NOMO-1 treated with DMSO at 0.1 percent for 48 hours (cell line): ENCODE data around the gene POC5.
"Not testable (repeated sequence)": the region's sequence is repeated elsewhere in the genome, so short reads cannot be mapped to it uniquely, and the experiment has no call there.

Experiments used
- DNase-seq: peaks from one replicate; lab custom pipeline; 2025; ENCODE audit not compliant: unreplicated experiment; lab: John Stamatoyannopoulos, UW

The POC5 gene

DNA sequence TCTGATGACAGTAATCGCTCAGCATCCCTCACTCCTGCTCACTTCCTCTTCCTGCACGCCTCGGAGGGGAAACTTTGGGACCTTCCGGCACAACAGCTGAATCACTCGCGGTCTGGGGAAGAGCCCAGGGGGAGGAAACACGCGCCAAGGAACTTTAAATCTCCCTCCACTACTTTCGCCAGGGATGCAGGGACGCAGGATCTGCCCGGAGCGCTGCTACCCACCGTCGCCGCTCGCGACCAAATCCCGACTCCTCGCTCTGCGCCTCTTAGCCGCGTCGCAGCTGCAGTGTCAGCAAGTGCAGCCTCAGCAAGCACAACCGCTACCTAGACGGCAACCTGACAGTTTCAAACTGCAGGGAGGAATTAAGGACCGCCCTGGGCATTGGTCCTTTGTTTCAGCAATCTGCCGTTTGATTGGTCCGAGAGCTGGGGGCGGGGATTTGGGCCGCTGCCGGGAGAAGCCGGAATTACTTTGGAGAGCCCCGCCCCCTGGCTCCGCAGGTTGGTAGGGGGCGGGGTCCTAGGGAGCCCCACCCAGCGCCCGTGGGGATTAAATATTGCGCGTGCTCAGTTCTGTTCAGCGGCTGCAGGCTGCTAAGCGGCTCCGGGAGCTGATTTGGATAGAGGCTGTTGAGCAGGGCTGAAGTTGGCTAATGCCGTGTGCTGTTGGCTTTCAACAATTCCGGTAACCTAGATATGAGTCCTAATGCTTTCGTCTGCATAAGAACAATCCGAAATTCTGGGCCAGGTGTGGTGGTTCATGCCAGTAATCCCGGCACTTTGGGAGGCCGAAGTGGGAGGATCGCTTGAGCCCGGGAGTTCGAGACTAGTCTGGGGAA is at the start of gene POC5:
Gene POC5 (minus strand): TSS at position 356 of the 841 bp plus-strand sequence. CDS start 4,500 bp downstream, outside the sequence.
- DNase-seq, result peak; percentile 97

GRCh38 chr5:75758116-75758515 is 40.9 kb upstream of the POC5 start:
- DNase-seq, result no peak

- DNase-seq, result no peak
These were observed 39.7 kb upstream of the POC5 start for GRCh38 chr5:75756981-75757380.

- no peak for DNase-seq
These were observed 39.0 kb upstream of the POC5 start for GRCh38 chr5:75756211-75756610.

- DNase-seq, result no peak
These were observed 35.9 kb upstream of the POC5 start for GRCh38 chr5:75753182-75753581.

DNA sequence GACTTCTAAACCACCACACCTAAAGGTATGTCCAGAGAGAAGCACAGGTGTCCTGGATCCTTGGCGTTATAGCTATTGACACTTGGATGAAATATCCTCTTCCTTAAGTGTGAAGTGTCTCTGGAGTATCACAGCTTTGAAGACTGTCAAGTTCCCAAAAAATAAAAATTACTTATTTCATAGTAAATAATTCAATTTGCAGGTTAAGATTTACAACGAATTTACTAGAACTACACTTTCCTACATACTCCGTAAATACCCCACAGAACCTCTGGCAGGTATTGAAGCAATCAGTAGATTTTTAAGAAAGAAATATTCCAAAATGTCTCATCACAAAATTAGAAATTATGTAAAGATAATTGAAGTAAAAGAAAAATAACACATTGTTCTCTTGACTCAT is 27.1 kb upstream of the POC5 start:
- DNase-seq, result no peak

DNA sequence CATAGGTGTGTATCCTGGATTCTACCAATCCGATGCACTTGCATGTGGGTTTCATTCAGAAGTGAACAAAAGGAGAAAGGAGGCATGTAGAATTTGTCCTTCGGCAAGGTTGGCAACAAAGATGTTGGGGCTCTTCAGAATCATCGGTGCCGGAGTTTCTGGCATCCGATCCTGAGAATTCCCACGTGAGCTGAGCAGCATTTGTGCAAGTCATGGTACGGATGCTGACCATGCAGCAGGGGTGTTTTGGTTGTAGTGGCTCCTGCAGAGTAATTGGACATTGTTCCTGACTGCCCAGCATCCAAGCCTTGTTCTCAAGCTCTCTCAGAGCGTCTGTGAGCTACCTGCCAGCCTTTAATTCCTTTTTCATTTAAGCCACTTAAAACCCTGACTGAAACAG is 19.0 kb upstream of the POC5 start:
- no peak for DNase-seq

DNA sequence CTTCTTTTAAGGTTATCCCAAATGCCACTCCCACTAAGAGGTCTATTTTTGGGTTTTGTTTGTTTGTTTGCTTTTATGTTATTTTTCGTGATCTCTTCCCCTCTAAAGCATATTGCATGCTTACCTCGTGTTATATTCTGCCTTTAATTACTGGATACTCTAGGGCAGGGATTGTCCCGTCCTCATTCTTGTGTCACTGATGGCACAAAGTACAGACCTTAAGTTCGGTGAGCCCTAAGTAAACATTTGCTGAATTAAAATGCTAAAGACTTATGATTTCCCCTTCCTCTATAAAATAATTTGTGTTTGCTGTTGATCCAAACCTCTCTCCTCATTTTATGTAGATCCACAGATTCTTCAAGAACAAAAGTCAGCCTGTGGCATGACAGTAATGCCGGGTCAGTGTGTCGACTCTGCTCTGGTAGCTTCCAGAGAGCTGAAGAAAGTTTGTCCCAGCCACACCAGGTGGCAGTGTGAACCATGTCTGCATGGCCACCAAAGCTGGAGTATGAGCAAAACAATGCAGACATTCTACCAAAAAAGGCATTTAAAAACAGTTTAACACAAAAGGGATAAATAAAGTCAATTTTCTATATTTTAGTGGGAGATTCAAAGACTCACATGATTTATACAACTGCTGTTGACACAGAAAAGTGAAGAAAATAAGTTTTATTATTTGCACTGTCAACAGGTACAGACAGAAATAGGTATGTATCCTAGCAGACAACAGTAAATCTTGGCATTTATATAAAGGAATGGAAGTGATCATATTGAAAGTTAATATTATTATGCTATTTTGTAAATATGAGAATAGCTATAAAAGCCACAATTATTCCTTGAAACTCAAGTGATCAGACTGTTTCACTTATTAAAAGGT is 17.9 kb upstream of the POC5 start:
- DNase-seq, result peak; percentile 6

- DNase-seq, result no peak
These were observed 16.5 kb upstream of the POC5 start for GRCh38 chr5:75733767-75734166.

GRCh38 chr5:75731515-75731914 is 14.3 kb upstream of the POC5 start:
- DNase-seq, result not testable (repeated sequence)

DNA sequence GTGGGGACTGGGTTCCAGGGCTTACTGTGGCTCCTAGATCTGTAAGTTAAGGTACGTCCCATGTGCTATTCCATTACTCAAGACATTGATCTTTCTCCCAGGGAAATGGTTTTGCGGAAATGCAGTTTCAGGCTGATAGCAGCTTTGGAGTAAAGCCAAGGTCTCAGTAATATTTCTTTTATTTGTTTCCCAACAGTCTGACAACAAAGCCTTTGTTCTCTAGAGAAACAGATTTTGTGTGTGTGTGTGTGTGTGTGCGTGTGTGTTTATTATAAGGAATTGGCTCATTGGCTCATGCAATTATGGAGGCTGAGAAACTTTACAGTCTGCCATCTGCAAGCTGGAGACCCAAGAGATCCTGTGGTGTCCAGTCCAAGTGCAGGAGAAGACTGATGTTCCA is 12.1 kb upstream of the POC5 start:
- no peak for DNase-seq

DNA sequence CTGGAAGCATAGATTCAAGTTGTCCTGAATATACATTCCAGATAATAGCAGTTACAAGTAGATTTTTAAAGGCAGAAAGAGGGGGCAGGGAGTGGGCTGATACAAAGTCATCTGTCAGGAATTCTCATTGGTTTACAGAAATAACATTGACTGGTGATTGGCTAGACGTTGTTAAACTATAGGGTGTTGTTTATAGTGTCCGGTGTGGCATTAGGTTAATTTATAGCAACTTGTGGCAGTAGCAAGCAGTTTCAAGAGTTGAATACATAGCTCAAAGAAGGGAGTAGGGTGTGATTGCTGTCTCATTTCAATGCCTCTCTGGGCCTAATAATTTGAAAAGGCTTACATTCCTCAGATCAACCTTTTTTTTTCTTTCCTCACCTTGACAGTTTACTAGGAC is 10.7 kb upstream of the POC5 start:
- DNase-seq, result no peak

GRCh38 chr5:75726224-75726623 is 9.0 kb upstream of the POC5 start:
- not testable (repeated sequence) for DNase-seq

GRCh38 chr5:75723378-75723777 is 6.1 kb upstream of the POC5 start:
- no peak for DNase-seq

DNA sequence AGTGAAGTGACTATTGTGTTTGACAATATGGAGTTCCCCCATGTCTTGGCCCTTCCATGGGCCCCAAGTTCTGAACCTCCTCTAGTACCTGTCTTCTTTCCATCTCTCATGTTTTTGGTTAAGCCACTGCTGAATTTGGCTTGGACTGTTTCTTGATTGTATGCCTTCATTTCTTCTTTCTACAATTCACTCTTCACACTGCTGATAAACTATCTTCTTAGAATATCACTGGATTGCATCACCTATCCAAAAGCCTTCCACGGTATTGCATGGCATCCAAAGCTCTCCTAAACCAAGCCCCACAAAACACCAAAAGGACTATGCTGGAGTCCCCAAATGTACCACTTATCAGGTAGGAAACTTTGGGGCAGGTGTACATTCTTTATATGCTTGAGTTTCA is 4.3 kb upstream of the POC5 start:
- DNase-seq, result no peak

GRCh38 chr5:75720882-75721281 is 3.6 kb upstream of the POC5 start:
- DNase-seq, result peak; percentile 79

- no peak for DNase-seq
These were observed 539 bp downstream of the POC5 start for GRCh38 chr5:75716715-75717081.

DNA sequence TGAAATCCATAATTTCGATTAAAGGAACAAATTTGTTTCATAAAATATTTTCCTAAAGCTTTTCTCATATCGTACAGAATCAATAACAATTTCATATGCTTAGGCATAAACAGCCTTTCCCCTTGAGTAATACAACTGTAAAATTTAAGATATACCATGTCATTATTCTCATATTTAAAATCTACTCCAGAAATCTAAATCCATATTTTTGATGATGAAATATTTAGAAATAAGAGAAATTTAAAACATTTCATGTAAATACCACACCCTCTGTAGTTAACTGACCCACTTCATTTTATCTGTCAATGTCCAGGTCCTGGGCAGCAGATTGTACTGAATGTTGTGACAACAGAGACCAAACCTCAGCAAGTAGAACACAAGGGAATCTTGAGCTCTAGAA is 5.1 kb downstream of the POC5 start:
- DNase-seq, result no peak

DNA sequence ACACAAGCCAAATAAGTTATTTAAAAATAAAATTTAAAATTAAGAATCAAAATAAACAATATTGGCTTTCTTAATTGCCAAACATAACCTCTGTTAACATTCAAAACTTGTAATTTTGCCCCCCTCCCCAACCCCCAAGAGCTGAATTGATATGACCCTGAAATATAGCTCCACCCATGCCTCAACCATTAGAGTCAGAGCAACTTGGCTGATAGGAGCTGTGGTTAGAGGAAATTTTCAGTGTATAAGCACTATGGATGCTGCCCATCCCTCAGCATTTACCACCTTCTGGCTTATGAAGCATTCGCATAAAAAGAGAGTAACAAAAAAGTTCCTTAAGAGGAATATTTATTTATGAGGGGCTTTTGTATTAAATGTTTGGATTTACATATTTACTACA is 6.1 kb downstream of the POC5 start:
- DNase-seq, result no peak

DNA sequence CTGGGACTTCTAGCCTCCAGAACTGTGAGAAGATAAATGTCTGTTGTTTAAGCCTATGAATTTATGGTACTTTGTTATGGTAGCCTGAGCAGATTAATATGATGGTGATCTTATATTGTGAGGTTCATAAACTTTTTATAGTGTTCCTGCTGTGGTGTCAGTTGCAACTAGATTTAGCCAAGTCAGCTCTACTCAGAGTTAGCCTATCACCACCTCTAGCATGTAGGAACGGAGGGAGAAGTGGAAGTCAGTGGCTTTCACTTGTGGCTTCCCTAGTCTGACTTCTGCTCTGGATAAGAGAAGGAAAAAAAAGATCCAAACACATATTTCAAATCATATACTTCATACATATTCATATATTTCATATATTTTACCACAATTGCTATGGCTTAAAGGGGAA is 6.6 kb downstream of the POC5 start:
- DNase-seq, result peak; percentile 45

DNA sequence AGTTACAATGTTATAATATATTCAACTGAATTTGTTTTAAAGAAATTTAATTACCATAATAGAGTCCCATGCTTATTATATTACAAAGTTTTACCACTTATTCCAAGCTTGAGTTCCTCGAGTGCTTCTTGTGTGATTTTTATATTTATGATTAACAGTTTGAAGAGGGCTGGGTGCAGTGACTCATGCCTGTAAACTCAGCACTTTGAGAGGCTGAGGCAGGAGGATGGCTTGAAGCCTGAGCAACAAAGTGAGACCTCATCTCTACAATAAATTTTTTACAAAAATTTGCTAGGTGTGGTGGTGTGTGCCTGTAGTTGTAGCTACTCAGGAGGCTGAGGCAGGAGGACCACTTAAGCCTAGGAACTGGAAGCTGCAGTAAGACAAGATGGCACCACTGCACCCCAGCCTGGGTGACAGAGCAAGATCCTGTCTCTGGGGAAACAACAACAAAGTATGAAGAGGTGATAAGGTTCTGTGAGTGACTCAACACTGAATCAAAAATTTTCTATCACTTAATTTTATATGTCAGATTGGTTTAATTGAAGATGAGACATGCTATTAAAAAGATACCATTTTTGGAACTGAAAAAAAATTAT is 9.2 kb downstream of the POC5 start:
- no peak for DNase-seq

GRCh38 chr5:75706775-75707174 is 10.5 kb downstream of the POC5 start:
- DNase-seq, result no peak
